SK-N-SH (cell line): Measurements from ENCODE around the gene AGMO. TPM values are rescaled to one million over a fixed set of nuclear protein-coding genes. Genes with fewer than 3 reads are reported as not detected.

Experiments used
- CTCF ChIA-PET: fragments of 300-600, 350-600 bp; formaldehyde crosslinking; extraction: SDS; loops from one replicate; lab custom pipeline; 2021; lab: Yijun Ruan, JAX
- POLR2A ChIA-PET: fragments of 350-600 bp; sonication (Branson Sonifier 250); formaldehyde crosslinking; extraction: SDS; loops from one replicate; lab custom pipeline; 2020; ENCODE audit warnings: antibody characterized with exemption, inconsistent platforms; lab: Yijun Ruan, JAX
- DNase-seq: peaks from one replicate; pipeline ENCODE4 v3.0.0; 2012
- H2AFZ ChIP-seq: fragments of 200-600 bp; sonication (generic); 2 replicates; pipeline ENCODE4 v1.8.1; 2016; ENCODE audit warnings: antibody characterized with exemption, mild to moderate bottlenecking, low read depth
- H3F3A ChIP-seq: fragments of 200-600 bp; sonication (generic); replicated peaks from 2 replicates; pipeline ENCODE3; 2016; ENCODE audit warnings: antibody characterized with exemption, mild to moderate bottlenecking; ENCODE audit not compliant: insufficient read depth
- H3K27ac ChIP-seq, 2 experiments: fragments of 200-500 bp in 1 of 2; fragments of 200-600 bp in 1 of 2; sonication (Bioruptor generic) in 1 of 2; sonication (generic), shearing (Covaris generic) in 1 of 2; 2 replicates each; pipeline versions ENCODE4 v1.5.1 to v1.6.1; 2014 to 2016; ENCODE audit warnings: low read depth in 2 of 2, inconsistent platforms in 1 of 2, low read length in 1 of 2, mild to moderate bottlenecking in 1 of 2, mixed read lengths in 1 of 2
- H3K27me3 ChIP-seq: fragments of 200-600 bp; sonication (generic), shearing (Covaris generic); 2 replicates; pipeline ENCODE4 v1.6.1; 2016; ENCODE audit warnings: mixed run types; ENCODE audit not compliant: insufficient read depth
- H3K36me3 ChIP-seq, 2 experiments: fragments of 200-500 bp in 1 of 2; fragments of 200-600 bp in 1 of 2; sonication (Bioruptor generic) in 1 of 2; sonication (generic) in 1 of 2; replicated peaks in 1 of 2; 2 replicates each; pipeline versions ENCODE3 to v1.5.1; 2014 to 2016; ENCODE audit warnings: low read length in 1 of 2, mild to moderate bottlenecking in 1 of 2; ENCODE audit not compliant: insufficient read depth in 2 of 2, control insufficient read depth in 1 of 2
- H3K4me1 ChIP-seq, 2 experiments: fragments of 200-500 bp in 1 of 2; fragments of 200-600 bp in 1 of 2; sonication (Bioruptor generic) in 1 of 2; sonication (generic), shearing (Covaris generic) in 1 of 2; 2 replicates each; pipeline versions ENCODE4 v1.5.1 to v1.6.1; 2014 to 2016; ENCODE audit warnings: low read depth in 1 of 2, low read length in 1 of 2, mixed run types in 1 of 2; ENCODE audit not compliant: insufficient read depth in 2 of 2, control insufficient read depth in 1 of 2
- H3K4me2 ChIP-seq: fragments of 200-600 bp; sonication (generic), shearing (Covaris generic); 2 replicates; pipeline ENCODE4 v1.6.1; 2017; ENCODE audit warnings: mixed run types
- H3K4me3 ChIP-seq, 2 experiments: fragments of 200-500 bp in 1 of 2; fragments of 200-600 bp in 1 of 2; sonication (Bioruptor generic) in 1 of 2; sonication (generic), shearing (Covaris generic) in 1 of 2; 2 replicates each; pipeline versions ENCODE4 v1.5.1 to v1.8.1; 2014 to 2016; ENCODE audit warnings: low read depth in 2 of 2, inconsistent platforms in 1 of 2, low read length in 1 of 2, mild to moderate bottlenecking in 1 of 2, mixed read lengths in 1 of 2, moderate library complexity in 1 of 2
- H3K79me2 ChIP-seq: fragments of 200-600 bp; sonication (generic); 2 replicates; pipeline ENCODE4 v1.8.1; 2017; ENCODE audit warnings: mild to moderate bottlenecking; ENCODE audit not compliant: insufficient read depth
- H3K9ac ChIP-seq: fragments of 200-600 bp; sonication (generic); 2 replicates; pipeline ENCODE4 v1.6.1; 2017; ENCODE audit warnings: mixed run types
- H3K9me2 ChIP-seq: fragments of 200-600 bp; sonication (generic); 2 replicates; pipeline ENCODE4 v1.6.1; 2017; ENCODE audit warnings: mixed run types
- H3K9me3 ChIP-seq: fragments of 200-600 bp; sonication (generic); 2 replicates; pipeline ENCODE4 v1.6.1; 2017; ENCODE audit warnings: mixed run types, mild to moderate bottlenecking, moderate library complexity
- H4K20me1 ChIP-seq: fragments of 200-600 bp; sonication (generic); 2 replicates; pipeline ENCODE4 v1.6.1; 2017; ENCODE audit warnings: mild to moderate bottlenecking, mixed run types; ENCODE audit not compliant: insufficient read depth
- CTCF ChIP-seq: fragments of 200-600 bp; sonication (generic); IDR thresholded peaks from 2 replicates; pipeline ENCODE4 v1.6.1; 2017; ENCODE audit warnings: antibody characterized with exemption, mild to moderate bottlenecking, moderate library complexity
- ELF1 ChIP-seq: IDR thresholded peaks from 2 replicates; pipeline ENCODE4 v1.4.0; 2012
- EP300 ChIP-seq, 2 experiments: IDR thresholded peaks; 2 replicates each; pipeline versions ENCODE4 v1.4.0 to v1.6.1; 2012; ENCODE audit warnings: borderline replicate concordance in 1 of 2, low read depth in 1 of 2, low read length in 1 of 2
- FOSL2 ChIP-seq: IDR thresholded peaks from 2 replicates; pipeline ENCODE4 v1.4.0; 2012; ENCODE audit warnings: low read depth, mild to moderate bottlenecking, moderate library complexity, borderline replicate concordance
- GATA2 ChIP-seq: sonication (generic); formaldehyde crosslinking; IDR thresholded peaks from 2 replicates; pipeline ENCODE4 v1.5.0; 2020; ENCODE audit warnings: mild to moderate bottlenecking, missing genetic modification reagents
- JUND ChIP-seq: IDR thresholded peaks from 2 replicates; pipeline ENCODE4 v1.4.0; 2012
- NFIC ChIP-seq: IDR thresholded peaks from 2 replicates; pipeline ENCODE4 v1.4.0; 2012; ENCODE audit warnings: borderline replicate concordance
- NRF1 ChIP-seq: IDR thresholded peaks from 2 replicates; pipeline ENCODE4 v1.6.1; 2012; ENCODE audit warnings: low read depth, mild to moderate bottlenecking, low read length
- RAD21 ChIP-seq: IDR thresholded peaks from 2 replicates; pipeline ENCODE4 v1.6.1; 2012; ENCODE audit warnings: mild to moderate bottlenecking, low read length
- RFX5 ChIP-seq: IDR thresholded peaks from 2 replicates; pipeline ENCODE4 v1.6.1; 2012; ENCODE audit warnings: mild to moderate bottlenecking, improper control_type of control experiment, low read length
- SMC3 ChIP-seq: IDR thresholded peaks from 2 replicates; pipeline ENCODE4 v1.6.1; 2012; ENCODE audit warnings: low read depth, low read length, improper control_type of control experiment
- TAF1 ChIP-seq: IDR thresholded peaks from 2 replicates; pipeline ENCODE4 v1.6.1; 2012; ENCODE audit warnings: low read depth, mild to moderate bottlenecking, low read length, moderate library complexity, borderline replicate concordance
- WGBS: methylation state at CpG from one replicate; pipeline ENCODE4 v1.1.6; 2017; ENCODE audit warnings: low lambda C conversion rate; 5-methylcytosine and 5-hydroxymethylcytosine counted together
- polyA plus RNA-seq, 3 experiments: library from polyadenylated mRNA; depleted of rRNA; stranded (reverse); fragments of >200 nt; gene quantifications; 2 replicates each; pipeline ENCODE4 v1.2.3, GENCODE V29; 2012
- TF ChIP-seq, protein P1 (sequence below): fragments of 150-350 bp; IDR thresholded peaks from 2 replicates; pipeline ENCODE4 v1.6.1; 2016; ENCODE audit warnings: mild to moderate bottlenecking, low read depth, low read length

The AGMO gene
- polyA plus RNA-seq, 1 of the 3 experiments (the other 2 are of a cell fraction): 0.05 TPM

DNA sequence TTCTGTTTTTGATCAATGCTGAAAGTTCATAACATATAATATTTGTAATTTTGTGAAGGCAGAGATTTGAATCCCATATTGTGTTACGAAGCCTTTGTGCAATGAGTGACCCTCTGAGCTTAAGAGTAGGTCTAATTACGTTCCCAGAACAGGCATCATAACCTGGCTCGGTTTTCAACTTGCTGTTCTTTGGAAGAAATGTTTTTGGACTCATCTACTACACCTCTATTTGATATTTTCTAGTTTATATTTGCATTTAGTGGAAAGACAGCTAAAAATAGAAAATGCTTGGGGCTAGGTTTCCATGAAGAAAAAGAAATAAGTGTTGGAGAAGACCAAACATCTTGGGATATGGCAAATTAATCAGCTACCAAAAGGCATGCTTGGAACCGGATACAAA lies 234.8 kb downstream of the AGMO start:
- H3K4me2 ChIP-seq: no peak overlapping the region
- H3K9me2 ChIP-seq: no peaks in the 10 kb centered on the region
- no peaks in the 10 kb centered on the region for H3F3A ChIP-seq
- no peak overlapping the region for H3K4me3 ChIP-seq
- no peak overlapping the region for H2AFZ ChIP-seq
- CTCF ChIA-PET: interaction anchor here (0.7 to 5.5 kb wide), 16 partner anchors 8 to 753 kb away, joined by 3 to 59 read pairs (median 4); no protein-coding TSS in a partner anchor
- H3K27ac ChIP-seq: no peak overlapping the region
- 53% methylated on average over 4 of the region's 4 CpGs for WGBS
- no peaks in the 10 kb centered on the region for H3K79me2 ChIP-seq
- no peaks in the 10 kb centered on the region for H3K27me3 ChIP-seq
- no peaks in the 10 kb centered on the region; a peak in 1 of 4 replicates for H3K4me1 ChIP-seq
- no peak overlapping the region for H3K9ac ChIP-seq
- no peaks in the 10 kb centered on the region for H4K20me1 ChIP-seq
- H3K36me3 ChIP-seq: no peaks in the 10 kb centered on the region
- POLR2A ChIA-PET: interaction anchor here (0.5 kb wide), 1 partner anchor 1255 kb away, joined by 3 read pairs; no protein-coding TSS in a partner anchor
- TF ChIP-seq JUND (no peak), RAD21 (no peak), ELF1 (no peak), TAF1 (no peak), EP300 (IDR thresholded peaks at IDR 0.05; ENCODE audit: borderline replicate concordance in 1 of 2, low read depth in 1 of 2, low read length in 1 of 2) (no peak), GATA2 (CRISPR knock-in tag) (no peak), CTCF (no peak), NFIC (no peak), NRF1 (no peak)
- H3K9me3 ChIP-seq: no peaks in the 10 kb centered on the region
- DNase-seq: no peak

- Histone ChIP-seq H3K4me3 (no peak overlapping the region), H2AFZ (no peak overlapping the region), H3K27me3 (no peaks in the 10 kb centered on the region), H4K20me1 (no peaks in the 10 kb centered on the region), H3K27ac (no peak overlapping the region), H3K36me3 (no peaks in the 10 kb centered on the region), H3K9me3 (no peaks in the 10 kb centered on the region), H3K4me1 (no peaks in the 10 kb centered on the region; a peak in 1 of 4 replicates), H3K9ac (no peak overlapping the region), H3K79me2 (no peaks in the 10 kb centered on the region), H3K4me2 (no peak overlapping the region), H3F3A (no peaks in the 10 kb centered on the region), H3K9me2 (no peaks in the 10 kb centered on the region)
- peak; percentile 32 for DNase-seq
- WGBS: 62% methylated on average over 3 of the region's 3 CpGs
- TF ChIP-seq RFX5 (0 out of 2 replicates have a peak, but pooled peaks have one; percentile 12), EP300 (IDR thresholded peaks at IDR 0.05; ENCODE audit: borderline replicate concordance in 1 of 2, low read depth in 1 of 2, low read length in 1 of 2) (no peak), SMC3 (peak; percentile 81), RAD21 (peak; percentile 88), GATA2 (CRISPR knock-in tag) (no peak), FOSL2 (no peak), CTCF (peak; percentile 96)
- TF ChIP-seq, protein P1, sequence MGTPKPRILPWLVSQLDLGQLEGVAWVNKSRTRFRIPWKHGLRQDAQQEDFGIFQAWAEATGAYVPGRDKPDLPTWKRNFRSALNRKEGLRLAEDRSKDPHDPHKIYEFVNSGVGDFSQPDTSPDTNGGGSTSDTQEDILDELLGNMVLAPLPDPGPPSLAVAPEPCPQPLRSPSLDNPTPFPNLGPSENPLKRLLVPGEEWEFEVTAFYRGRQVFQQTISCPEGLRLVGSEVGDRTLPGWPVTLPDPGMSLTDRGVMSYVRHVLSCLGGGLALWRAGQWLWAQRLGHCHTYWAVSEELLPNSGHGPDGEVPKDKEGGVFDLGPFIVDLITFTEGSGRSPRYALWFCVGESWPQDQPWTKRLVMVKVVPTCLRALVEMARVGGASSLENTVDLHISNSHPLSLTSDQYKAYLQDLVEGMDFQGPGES: no peak
- CTCF ChIA-PET: interaction anchor here (0.7 to 5.5 kb wide), 14 partner anchors 9 to 754 kb away, joined by 3 to 59 read pairs (median 4); no protein-coding TSS in a partner anchor
- POLR2A ChIA-PET: no interaction called here
These were observed 235.7 kb downstream of the AGMO start for GRCh38 chr7:15326044-15326644.
